ENCODE results near the gene ZNF664.

Gene ZNF664

GRCh38 chr12:124036171-124036598 lies 63.2 kb downstream of the ZNF664 start:
- no peak for DNase-seq

- DNase-seq: no peak
These were observed 63.7 kb downstream of the ZNF664 start for GRCh38 chr12:124036657-124037109.

- DNase-seq: no peak
These were observed 64.3 kb downstream of the ZNF664 start for GRCh38 chr12:124037331-124037730.

- DNase-seq: no peak
These were observed 66.3 kb downstream of the ZNF664 start for GRCh38 chr12:124039276-124039675.

- DNase-seq: no peak
These were observed 67.3 kb downstream of the ZNF664 start for GRCh38 chr12:124040291-124040690.

GRCh38 chr12:124040737-124041136 lies 67.7 kb downstream of the ZNF664 start:
- no peak for DNase-seq

GRCh38 chr12:124041907-124042306 lies 68.9 kb downstream of the ZNF664 start:
- no peak for DNase-seq

GRCh38 chr12:124044021-124044420 lies 71.0 kb downstream of the ZNF664 start:
- DNase-seq: no peak

GRCh38 chr12:124044809-124045321 lies 71.8 kb downstream of the ZNF664 start:
- DNase-seq: no peak

GRCh38 chr12:124045671-124046455 lies 72.8 kb downstream of the ZNF664 start:
- DNase-seq: no peak

- DNase-seq: no peak
These were observed 73.4 kb downstream of the ZNF664 start for GRCh38 chr12:124046456-124046740.

GRCh38 chr12:124047045-124047566 lies 74.1 kb downstream of the ZNF664 start:
- DNase-seq: no peak

- no peak for DNase-seq
These were observed 76.6 kb downstream of the ZNF664 start for GRCh38 chr12:124049451-124050094.

GRCh38 chr12:124053851-124054250 lies 80.8 kb downstream of the ZNF664 start:
- no peak for DNase-seq

- DNase-seq: no peak
These were observed 82.1 kb downstream of the ZNF664 start for GRCh38 chr12:124055066-124055465.

GRCh38 chr12:124057691-124058090 lies 84.7 kb downstream of the ZNF664 start:
- DNase-seq: no peak

GRCh38 chr12:124059752-124060151 lies 86.7 kb downstream of the ZNF664 start:
- no peak for DNase-seq
